Esophagus muscularis mucosa (tissue), 3 donors: ENCODE data around the gene DAAM2.

Source experiments
- POLR2A ChIP-seq: fragments of 450-650 bp; IDR thresholded peaks from one replicate; pipeline ENCODE4 v1.6.1; 2017; ENCODE audit warnings: antibody characterized with exemption, moderate library complexity, mild to moderate bottlenecking, low read depth
- POLR2AphosphoS5 ChIP-seq, 2 donors: sonication (generic); formaldehyde crosslinking; IDR thresholded peaks; one replicate each; pipeline ENCODE4 v1.6.1; 2017; ENCODE audit warnings: antibody characterized with exemption in 2 of 2
- TF ChIP-seq, protein P1 (sequence below), 3 experiments: fragments of 200-600 bp in 2 of 3; fragments of 450-650 bp in 1 of 3; sonication (generic) in 2 of 3; IDR thresholded peaks; one replicate each; pipeline ENCODE4 v1.5.1; 2017 to 2019; ENCODE audit warnings: antibody characterized with exemption in 3 of 3, mild to moderate bottlenecking in 2 of 3, moderate library complexity in 1 of 3

GRCh38 chr6:39914239-39914638 lies 122.1 kb downstream of the DAAM2 start:
- TF ChIP-seq, protein P1, sequence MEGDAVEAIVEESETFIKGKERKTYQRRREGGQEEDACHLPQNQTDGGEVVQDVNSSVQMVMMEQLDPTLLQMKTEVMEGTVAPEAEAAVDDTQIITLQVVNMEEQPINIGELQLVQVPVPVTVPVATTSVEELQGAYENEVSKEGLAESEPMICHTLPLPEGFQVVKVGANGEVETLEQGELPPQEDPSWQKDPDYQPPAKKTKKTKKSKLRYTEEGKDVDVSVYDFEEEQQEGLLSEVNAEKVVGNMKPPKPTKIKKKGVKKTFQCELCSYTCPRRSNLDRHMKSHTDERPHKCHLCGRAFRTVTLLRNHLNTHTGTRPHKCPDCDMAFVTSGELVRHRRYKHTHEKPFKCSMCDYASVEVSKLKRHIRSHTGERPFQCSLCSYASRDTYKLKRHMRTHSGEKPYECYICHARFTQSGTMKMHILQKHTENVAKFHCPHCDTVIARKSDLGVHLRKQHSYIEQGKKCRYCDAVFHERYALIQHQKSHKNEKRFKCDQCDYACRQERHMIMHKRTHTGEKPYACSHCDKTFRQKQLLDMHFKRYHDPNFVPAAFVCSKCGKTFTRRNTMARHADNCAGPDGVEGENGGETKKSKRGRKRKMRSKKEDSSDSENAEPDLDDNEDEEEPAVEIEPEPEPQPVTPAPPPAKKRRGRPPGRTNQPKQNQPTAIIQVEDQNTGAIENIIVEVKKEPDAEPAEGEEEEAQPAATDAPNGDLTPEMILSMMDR (IDR thresholded peaks at IDR 0.05) = no peak
- TF ChIP-seq POLR2A = no peak
- no peak for TF ChIP-seq POLR2AphosphoS5 (IDR thresholded peaks at IDR 0.05)
